LNCaP clone FGC (cell line): ENCODE data around the gene GATA1.

Experiments
- DNase-seq: peaks from one replicate; pipeline ENCODE4 v3.0.0-alpha.2; 2011; ENCODE audit warnings: low read depth
- H3K4me3 ChIP-seq: 2 replicates; pipeline ENCODE4 v1.5.1; 2011; ENCODE audit warnings: mild to moderate bottlenecking, low read depth, low read length, control low read depth
- CTCF ChIP-seq: IDR thresholded peaks from 2 replicates; pipeline ENCODE4 v1.5.1; 2012; ENCODE audit warnings: mild to moderate bottlenecking; ENCODE audit not compliant: control insufficient read depth, insufficient read depth; ENCODE audit errors: extremely low read depth

GATA1 gene

GRCh38 chrX:48823053-48823452 lies 36.7 kb downstream of the GATA1 start:
- H3K4me3 ChIP-seq: no peak overlapping the region
- no peak for DNase-seq
- TF ChIP-seq CTCF: no peak

GRCh38 chrX:48824066-48824465 lies 37.7 kb downstream of the GATA1 start:
- TF ChIP-seq CTCF: no peak
- DNase-seq: no peak
- no peak overlapping the region for H3K4me3 ChIP-seq

- no peak for TF ChIP-seq CTCF
- no peak for DNase-seq
- H3K4me3 ChIP-seq: no peak within 1 kb of the TSS
These were observed 39.9 kb downstream of the GATA1 start, which contains the start of gene ERAS for GRCh38 chrX:48826135-48826875. TSS of gene ERAS (plus strand) at chrX:48826513. CDS start at chrX:48829124, 2,611 bp downstream.

- DNase-seq: no peak
- no peak overlapping the region for H3K4me3 ChIP-seq
- no peak for TF ChIP-seq CTCF
These were observed 40.7 kb downstream of the GATA1 start for GRCh38 chrX:48826876-48827653.

GRCh38 chrX:48827654-48827968 lies 41.2 kb downstream of the GATA1 start:
- H3K4me3 ChIP-seq: no peak overlapping the region
- no peak for TF ChIP-seq CTCF
- DNase-seq: no peak

GRCh38 chrX:48829016-48829735 lies 42.8 kb downstream of the GATA1 start:
- DNase-seq: no peak
- no peak overlapping the region for H3K4me3 ChIP-seq
- no peak for TF ChIP-seq CTCF
